A673 (cell line): Measurements from ENCODE around the gene SLX4IP. TPM values are rescaled to one million over a fixed set of nuclear protein-coding genes. Genes with fewer than 3 reads are reported as not detected.

Source experiments
- BruUV-seq: library from RNA; stranded (reverse); fragments of 400-500 nt; replicated peaks from 2 replicates; lab custom pipeline; 2021; lab: Mats Ljungman, UMichigan
- CTCF ChIA-PET: fragments of 300-600 bp; sonication (Branson Sonifier 250); formaldehyde crosslinking; loops from one replicate; lab custom pipeline; 2022; ENCODE audit warnings: antibody characterized with exemption; lab: Charles Lee
- POLR2A ChIA-PET: fragments of 300-600 bp; sonication (Branson Sonifier 250); formaldehyde crosslinking; loops from one replicate; lab custom pipeline; 2022; ENCODE audit warnings: antibody characterized with exemption; ENCODE audit not compliant: low non-redundant PET; lab: Charles Lee
- DNase-seq: peaks from one replicate; pipeline ENCODE4 v3.0.0-alpha.2; 2015; ENCODE audit warnings: low spot score
- H3K27ac ChIP-seq: fragments of 200-600 bp; sonication (generic); 2 replicates; pipeline ENCODE4 v1.5.1; 2016; ENCODE audit warnings: mixed run types, low read depth, mild to moderate bottlenecking, mixed read lengths, antibody characterized with exemption, low read length; ENCODE audit not compliant: poor library complexity, severe bottlenecking
- H3K27me3 ChIP-seq: fragments of 200-600 bp; sonication (generic); replicated peaks from 2 replicates; pipeline ENCODE4 v1.6.1; 2017; ENCODE audit warnings: mixed run types, low read depth, mild to moderate bottlenecking, mixed read lengths, antibody characterized with exemption, low read length; ENCODE audit not compliant: insufficient read depth, poor library complexity
- H3K36me3 ChIP-seq: fragments of 200-600 bp; sonication (generic); 2 replicates; pipeline ENCODE4 v1.6.1; 2016; ENCODE audit warnings: mixed run types, mild to moderate bottlenecking, mixed read lengths, antibody characterized with exemption, low read length; ENCODE audit not compliant: insufficient read depth, poor library complexity, severe bottlenecking
- H3K4me1 ChIP-seq: fragments of 200-600 bp; sonication (generic); 2 replicates; pipeline ENCODE4 v1.6.1; 2017; ENCODE audit warnings: mixed run types, mild to moderate bottlenecking, mixed read lengths, antibody characterized with exemption, low read length; ENCODE audit not compliant: insufficient read depth, poor library complexity, severe bottlenecking
- H3K4me3 ChIP-seq: fragments of 200-600 bp; sonication (generic); 2 replicates; pipeline ENCODE4 v1.5.1; 2016; ENCODE audit warnings: low read depth, mixed run types, mild to moderate bottlenecking, mixed read lengths, low read length; ENCODE audit not compliant: poor library complexity, severe bottlenecking
- H3K9me3 ChIP-seq: fragments of 200-600 bp; sonication (generic); 2 replicates; pipeline ENCODE4 v1.6.1; 2016; ENCODE audit warnings: mixed run types, low read depth, mild to moderate bottlenecking, mixed read lengths, antibody characterized with exemption, low read length; ENCODE audit not compliant: poor library complexity, severe bottlenecking
- CTCF ChIP-seq: fragments of 300-800, 200-600 bp; sonication (generic); conservative IDR thresholded peaks from 2 replicates; pipeline ENCODE4 v1.5.1; 2017; ENCODE audit warnings: low read depth, mild to moderate bottlenecking, antibody characterized with exemption, low read length, moderate library complexity, mixed read lengths
- EZH2 ChIP-seq: fragments of 200-600 bp; sonication (generic); IDR thresholded peaks from 2 replicates; pipeline ENCODE4 v1.6.1; 2017; ENCODE audit warnings: borderline replicate concordance, low read depth, mild to moderate bottlenecking, mixed read lengths, antibody characterized with exemption, low read length; ENCODE audit not compliant: poor library complexity, severe bottlenecking
- intact Hi-C: fragments of 100-400 bp; cut with micrococcal nuclease; formaldehyde crosslinking; loops from one replicate; pipeline ENCODE4 v1.10.0; 2022; ENCODE audit not compliant: unreplicated experiment
- total RNA-seq: library from RNA; stranded (reverse); gene quantifications from 2 replicates; pipeline ENCODE4 v1.2.3, GENCODE V29; 2021

Gene SLX4IP
- total RNA-seq, 1 experiment from 2014 or later: 9.8 TPM

GRCh38 chr20:10447028-10447427 is 11.9 kb downstream of the SLX4IP start:
- TF ChIP-seq CTCF (no peak), EZH2 (no peak)

GRCh38 chr20:10448270-10449156 is 13.4 kb downstream of the SLX4IP start:
- peaks cover 32% of the 10 kb centered on the region for H3K4me1 ChIP-seq
- DNase-seq: peak; percentile 63
- H3K36me3 ChIP-seq: no peaks in the 10 kb centered on the region
- CTCF ChIA-PET: no interaction called here
- BruUV-seq: no TSS peak
- no peaks in the 10 kb centered on the region for H3K9me3 ChIP-seq
- no peaks in the 10 kb centered on the region for H3K27me3 ChIP-seq
- 0 out of 2 replicates have a peak, but pooled peaks have one; percentile 22 for TF ChIP-seq CTCF
- no peak for TF ChIP-seq EZH2
- intact Hi-C loops: no loop called here
- peak overlapping the region; percentile 40 for H3K27ac ChIP-seq
- H3K4me3 ChIP-seq: no peak overlapping the region
- POLR2A ChIA-PET: no interaction called here

More at GRCh38 chr20:10447028-10447427, 11.9 kb downstream of the SLX4IP start:
- no peaks in the 10 kb centered on the region for H3K36me3 ChIP-seq
- DNase-seq: peak; percentile 84
- H3K27me3 ChIP-seq: no peaks in the 10 kb centered on the region
- CTCF ChIA-PET: no interaction called here
- H3K4me1 ChIP-seq: peaks cover 29% of the 10 kb centered on the region
- H3K27ac ChIP-seq: peak overlapping the region; percentile 41
- BruUV-seq: no TSS peak
- H3K9me3 ChIP-seq: no peaks in the 10 kb centered on the region
- peak overlapping the region; percentile 19 for H3K4me3 ChIP-seq
- intact Hi-C loops: no loop called here
- POLR2A ChIA-PET: no interaction called here

- no peak overlapping the region for H3K27ac ChIP-seq
- no peaks in the 10 kb centered on the region for H3K27me3 ChIP-seq
- BruUV-seq: no TSS peak
- intact Hi-C loops: no loop called here
- TF ChIP-seq CTCF: no peak
- TF ChIP-seq EZH2: no peak
- no peaks in the 10 kb centered on the region for H3K36me3 ChIP-seq
- ChIA-PET POLR2A (interaction anchor here (0.7 kb wide), 1 partner anchor 576 kb away, joined by 5 read pairs; no protein-coding TSS in a partner anchor), CTCF (no interaction called here)
- no peak overlapping the region for H3K4me3 ChIP-seq
- peaks cover 33% of the 10 kb centered on the region for H3K4me1 ChIP-seq
- no peak for DNase-seq
- no peaks in the 10 kb centered on the region for H3K9me3 ChIP-seq
Measured at GRCh38 chr20:10449270-10449669, 14.2 kb downstream of the SLX4IP start.
